IMR-90 (cell line): ENCODE data around the gene COL18A1. TPM values are rescaled to one million over a fixed set of nuclear protein-coding genes. Genes with fewer than 3 reads are reported as not detected.
A peak's percentile ranks its signal among the peaks of the same experiment; 100 is the strongest.

Experiments
- ATAC-seq: fragments of 200-7000 bp; cut with Tn5 transposase; 2 replicates; pipeline ENCODE4 v1.9.1; 2020; ENCODE audit warnings: low read depth, mild to moderate bottlenecking, moderate library complexity
- BruUV-seq: library from RNA; stranded (reverse); fragments of 400-500 nt; replicated peaks from 2 replicates; lab custom pipeline; 2021; lab: Mats Ljungman, UMichigan
- CTCF ChIA-PET: fragments of 300-600 bp; formaldehyde crosslinking; extraction: SDS; loops from one replicate; lab custom pipeline; 2021; ENCODE audit warnings: antibody characterized with exemption; lab: Yijun Ruan, JAX
- POLR2A ChIA-PET: fragments of 300-600 bp; sonication (Branson Sonifier 250); formaldehyde crosslinking; loops from one replicate; lab custom pipeline; 2022; ENCODE audit warnings: antibody characterized with exemption; ENCODE audit not compliant: unreplicated experiment; lab: Charles Lee
- DNase-seq: peaks from one replicate; pipeline ENCODE4 v3.0.0; 2013
- H2AFZ ChIP-seq: replicated peaks from 2 replicates; pipeline ENCODE3; 2013; ENCODE audit warnings: low read length, mild to moderate bottlenecking; ENCODE audit not compliant: poor library complexity
- H2AK5ac ChIP-seq: 2 replicates; pipeline ENCODE4 v1.6.1; 2013; ENCODE audit warnings: low read depth, low read length, inconsistent platforms
- H2AK9ac ChIP-seq: replicated peaks from 2 replicates; pipeline ENCODE3; 2013; ENCODE audit warnings: mild to moderate bottlenecking, low read depth, low read length, moderate library complexity; ENCODE audit not compliant: poor library complexity
- H2BK120ac ChIP-seq: 2 replicates; pipeline ENCODE4 v1.6.1; 2013; ENCODE audit warnings: low read depth, low read length, inconsistent platforms
- H2BK15ac ChIP-seq: 3 replicates; pipeline ENCODE4 v1.6.1; 2013; ENCODE audit warnings: low read depth, low read length, inconsistent platforms
- H2BK20ac ChIP-seq: 2 replicates; pipeline ENCODE4 v1.6.1; 2013; ENCODE audit warnings: low read depth, mild to moderate bottlenecking, inconsistent platforms, low read length, moderate library complexity
- H2BK5ac ChIP-seq: 2 replicates; pipeline ENCODE4 v1.6.1; 2013; ENCODE audit warnings: mild to moderate bottlenecking, low read depth, low read length, inconsistent platforms; ENCODE audit not compliant: poor library complexity, severe bottlenecking
- H3K14ac ChIP-seq: replicated peaks from 2 replicates; pipeline ENCODE4 v1.6.1; 2013; ENCODE audit warnings: low read depth, low read length, inconsistent platforms
- H3K18ac ChIP-seq: 2 replicates; pipeline ENCODE4 v1.6.1; 2013; ENCODE audit warnings: low read depth, low read length, control low read depth
- H3K23ac ChIP-seq: 2 replicates; pipeline ENCODE4 v1.6.1; 2013; ENCODE audit warnings: low read depth, low read length, inconsistent platforms
- H3K27ac ChIP-seq: 2 replicates; pipeline ENCODE4 v1.5.1; 2013; ENCODE audit warnings: mild to moderate bottlenecking, control low read depth, low read length; ENCODE audit not compliant: insufficient read depth
- H3K27me3 ChIP-seq: 2 replicates; pipeline ENCODE4 v1.6.1; 2013; ENCODE audit warnings: low read length; ENCODE audit not compliant: control insufficient read depth, insufficient read depth
- H3K36me3 ChIP-seq: 2 replicates; pipeline ENCODE4 v1.6.1; 2013; ENCODE audit warnings: low read length, mixed read lengths; ENCODE audit not compliant: control insufficient read depth, insufficient read depth
- H3K4ac ChIP-seq: 2 replicates; pipeline ENCODE4 v1.6.1; 2013; ENCODE audit warnings: low read depth, low read length, inconsistent platforms
- H3K4me1 ChIP-seq: 2 replicates; pipeline ENCODE4 v1.6.1; 2013; ENCODE audit warnings: low read length, mixed read lengths; ENCODE audit not compliant: control insufficient read depth, insufficient read depth
- H3K4me2 ChIP-seq: 2 replicates; pipeline ENCODE4 v1.6.1; 2013; ENCODE audit warnings: low read depth, mild to moderate bottlenecking, control low read depth, low read length, moderate library complexity
- H3K4me3 ChIP-seq: 2 replicates; pipeline ENCODE4 v1.5.1; 2013; ENCODE audit warnings: low read depth, mild to moderate bottlenecking, control low read depth, low read length, moderate library complexity; ENCODE audit not compliant: insufficient read depth
- H3K56ac ChIP-seq: 2 replicates; pipeline ENCODE4 v1.6.1; 2013; ENCODE audit warnings: low read length, inconsistent platforms; ENCODE audit not compliant: insufficient read depth; ENCODE audit errors: extremely low read depth
- H3K79me1 ChIP-seq, 2 experiments: 2 replicates each; pipeline ENCODE4 v1.6.1; 2013; ENCODE audit warnings: low read length in 2 of 2, inconsistent platforms in 1 of 2, low read depth in 1 of 2
- H3K9ac ChIP-seq: 2 replicates; pipeline ENCODE4 v1.6.1; 2013; ENCODE audit warnings: low read depth, low read length, control low read depth
- H3K9me1 ChIP-seq: 2 replicates; pipeline ENCODE4 v1.6.1; 2013; ENCODE audit warnings: low read length, inconsistent platforms; ENCODE audit not compliant: insufficient read depth
- H3K9me3 ChIP-seq: 2 replicates; pipeline ENCODE4 v1.6.1; 2013; ENCODE audit warnings: low read length; ENCODE audit not compliant: control insufficient read depth, insufficient read depth
- H4K20me1 ChIP-seq: 2 replicates; pipeline ENCODE4 v1.6.1; 2013; ENCODE audit warnings: low read length, inconsistent platforms; ENCODE audit not compliant: insufficient read depth
- H4K5ac ChIP-seq: 2 replicates; pipeline ENCODE4 v1.6.1; 2013; ENCODE audit warnings: mild to moderate bottlenecking, low read depth, low read length, control low read depth
- H4K8ac ChIP-seq, 2 experiments: 2 replicates each; pipeline ENCODE4 v1.6.1; 2013; ENCODE audit warnings: low read depth in 2 of 2, low read length in 2 of 2, control low read depth in 1 of 2, inconsistent platforms in 1 of 2
- H4K91ac ChIP-seq: 2 replicates; pipeline ENCODE4 v1.6.1; 2013; ENCODE audit warnings: low read depth, low read length, inconsistent platforms; ENCODE audit not compliant: insufficient read depth
- CEBPB ChIP-seq: IDR thresholded peaks from 2 replicates; pipeline ENCODE4 v1.6.1; 2012; ENCODE audit warnings: low read depth, low read length, improper control_type of control experiment
- MXI1 ChIP-seq: IDR thresholded peaks from 2 replicates; pipeline ENCODE4 v1.6.1; 2012; ENCODE audit warnings: low read depth, mild to moderate bottlenecking, low read length, moderate library complexity, borderline replicate concordance
- NFE2L2 ChIP-seq: fragments of 150-350 bp; IDR thresholded peaks from 2 replicates; pipeline ENCODE4 v1.6.1; 2016; ENCODE audit warnings: low read depth, mild to moderate bottlenecking, low read length
- SMC3 ChIP-seq: fragments of 150-350 bp; IDR thresholded peaks from 2 replicates; pipeline ENCODE4 v1.6.1; 2016; ENCODE audit warnings: low read depth, mild to moderate bottlenecking, antibody characterized with exemption, low read length, moderate library complexity
- WGBS, 2 experiments: methylation state at CpG; one replicate each; pipeline versions ENCODE4 v1.1.5 to v1.1.7; 2013; ENCODE audit warnings: missing lambda C conversion rate in 2 of 2; ENCODE audit not compliant: insufficient read length in 1 of 2; ENCODE audit errors: extremely low coverage in 2 of 2; 5-methylcytosine and 5-hydroxymethylcytosine counted together
- dilution Hi-C: fragments of 300-500 bp; cut with HindIII; formaldehyde crosslinking; loops from one replicate; pipeline ENCODE4 v1.14.3; 2018; ENCODE audit warnings: low sequenced_read_pairs; ENCODE audit not compliant: unreplicated experiment
- in situ Hi-C: fragments of 300-500 bp; cut with MboI; formaldehyde crosslinking; loops from 3 replicates; pipeline ENCODE4 v1.14.3; 2019; ENCODE audit warnings: low sequenced_read_pairs, inconsistent platforms, mixed read lengths
- intact Hi-C: fragments of 100-400 bp; cut with micrococcal nuclease; formaldehyde crosslinking; loops from 2 replicates; pipeline ENCODE4 v1.10.0; 2022
- polyA plus RNA-seq, 3 experiments: library from polyadenylated mRNA; depleted of rRNA; stranded (reverse); fragments of >200 nt; gene quantifications; 2 replicates each; pipeline ENCODE4 v1.2.3, GENCODE V29; 2012; ENCODE audit warnings: low replicate concordance in 1 of 3
- total RNA-seq: library from RNA; depleted of rRNA; stranded (reverse); fragments of >200 nt; gene quantifications from 2 replicates; pipeline ENCODE4 v1.2.3, GENCODE V29; 2012

Gene COL18A1
- total and polyA plus RNA-seq, 2 of the 4 experiments (the other 2 are of a cell fraction): 4.3 to 46.7 TPM

DNA sequence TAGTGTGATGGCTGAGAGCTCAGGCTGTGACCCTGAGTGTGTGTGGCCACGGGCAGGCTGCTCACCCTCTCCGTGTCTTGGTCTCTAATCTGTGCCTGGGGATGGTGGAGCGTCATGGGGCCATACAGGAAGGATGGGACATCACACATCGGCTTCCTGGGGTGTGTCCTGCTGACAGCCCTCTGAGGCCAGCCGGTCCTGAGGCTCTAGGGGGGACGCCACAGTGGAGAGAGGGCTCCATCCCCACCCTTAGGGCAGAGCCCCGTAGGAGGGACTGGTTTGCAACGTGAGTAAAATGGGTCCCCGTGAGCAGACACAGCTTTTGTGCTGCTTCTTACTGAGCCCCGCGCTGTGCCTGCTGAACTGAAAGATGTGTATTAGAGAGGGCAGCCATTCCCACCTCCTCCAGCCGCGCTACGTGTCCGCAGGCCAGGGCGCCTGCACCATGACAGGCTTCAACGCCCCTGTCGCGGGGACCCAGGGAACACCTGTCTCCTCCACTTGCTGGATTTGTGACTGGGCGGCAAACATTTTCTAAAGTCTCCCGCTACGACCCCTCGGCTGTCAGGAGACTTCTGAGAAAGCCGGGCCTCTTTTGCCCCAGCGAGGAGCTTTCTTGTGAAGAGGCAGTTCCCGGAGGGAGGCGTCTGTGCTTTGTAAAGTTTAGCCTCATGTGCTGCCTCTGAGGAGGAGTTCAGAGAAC is 8.1 kb downstream of the COL18A1 start:
- H2AK9ac ChIP-seq: no peak overlapping the region
- ATAC-seq (no peak), DNase-seq (no peak)
- no peak overlapping the region for H3K4ac ChIP-seq
- H3K27ac ChIP-seq: no peak overlapping the region
- no peak overlapping the region for H3K9ac ChIP-seq
- H3K4me2 ChIP-seq: no peak overlapping the region
- H3K27me3 ChIP-seq: no peaks in the 10 kb centered on the region
- peaks cover 99% of the 10 kb centered on the region for H4K20me1 ChIP-seq
- no peak overlapping the region for H4K5ac ChIP-seq
- peaks cover 3% of the 10 kb centered on the region for H3K9me1 ChIP-seq
- H2BK15ac ChIP-seq: no peak overlapping the region
- H4K91ac ChIP-seq: no peak overlapping the region
- no peak overlapping the region for H3K18ac ChIP-seq
- dilution Hi-C loops: no loop called here
- ChIA-PET POLR2A (no interaction called here), CTCF (no interaction called here)
- no peak overlapping the region for H2AK5ac ChIP-seq
- in situ Hi-C loops: no loop called here
- intact Hi-C loops: no loop called here
- H3K4me1 ChIP-seq: peaks cover 8% of the 10 kb centered on the region; the same call in 1 of the 2 replicates
- no peak overlapping the region for H4K8ac ChIP-seq
- peaks cover 13 to 89% of the 10 kb centered on the region in 2 experiments for H3K79me1 ChIP-seq
- peaks cover 8% of the 10 kb centered on the region; the same call in 1 of the 2 replicates for H3K36me3 ChIP-seq
- peak overlapping the region; percentile 65 for H2AFZ ChIP-seq
- no peak overlapping the region for H3K4me3 ChIP-seq
- no peaks in the 10 kb centered on the region for H3K9me3 ChIP-seq
- WGBS, 2 experiments: 81% methylated on average over 7 of the region's 27 CpGs; no CpG with 5 or more reads in 1 of the 2 experiments
- no peak overlapping the region for H2BK5ac ChIP-seq
- H3K23ac ChIP-seq: no peak overlapping the region
- no peak overlapping the region for H3K56ac ChIP-seq
- no peak overlapping the region for H2BK120ac ChIP-seq
- no peak overlapping the region; the same call in 1 of the 2 replicates for H3K14ac ChIP-seq
- no TSS peak for BruUV-seq
- H2BK20ac ChIP-seq: no peak overlapping the region
- TF ChIP-seq MXI1 (no peak), SMC3 (no peak), CEBPB (no peak), NFE2L2 (no peak)
